Measurements from ENCODE around the gene TBC1D2B.
"Not testable (repeated sequence)": the region's sequence is repeated elsewhere in the genome, so short reads cannot be mapped to it uniquely, and the experiment has no call there.

Gene TBC1D2B

DNA sequence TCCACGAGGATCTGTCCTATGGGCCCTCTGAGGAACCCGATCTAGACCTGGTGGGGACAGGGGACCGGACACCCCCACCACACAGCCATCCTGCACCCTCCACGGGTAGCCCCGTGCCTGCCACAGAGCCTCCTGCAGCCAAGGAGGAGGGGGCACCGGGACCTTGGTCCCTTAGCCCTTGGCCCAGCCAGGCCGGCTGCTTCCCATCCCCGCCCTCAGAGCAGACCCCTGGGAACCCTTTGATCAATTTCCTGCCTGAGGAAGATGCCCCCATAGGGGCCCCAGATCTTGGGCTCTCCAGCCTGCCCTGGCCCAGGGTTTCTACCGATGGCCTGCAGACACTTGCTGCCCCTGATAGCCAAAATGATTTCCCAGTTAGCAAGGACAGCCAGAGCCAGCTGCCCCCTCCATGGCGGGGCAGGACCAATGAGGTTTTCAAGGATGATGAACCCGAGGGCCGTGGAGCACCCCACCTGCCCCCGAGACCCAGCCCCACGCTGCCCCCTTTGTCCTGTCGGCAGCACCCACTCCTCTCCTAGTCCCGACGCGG lies 91.5 kb downstream of the TBC1D2B start:
- no peak for DNase-seq

DNA sequence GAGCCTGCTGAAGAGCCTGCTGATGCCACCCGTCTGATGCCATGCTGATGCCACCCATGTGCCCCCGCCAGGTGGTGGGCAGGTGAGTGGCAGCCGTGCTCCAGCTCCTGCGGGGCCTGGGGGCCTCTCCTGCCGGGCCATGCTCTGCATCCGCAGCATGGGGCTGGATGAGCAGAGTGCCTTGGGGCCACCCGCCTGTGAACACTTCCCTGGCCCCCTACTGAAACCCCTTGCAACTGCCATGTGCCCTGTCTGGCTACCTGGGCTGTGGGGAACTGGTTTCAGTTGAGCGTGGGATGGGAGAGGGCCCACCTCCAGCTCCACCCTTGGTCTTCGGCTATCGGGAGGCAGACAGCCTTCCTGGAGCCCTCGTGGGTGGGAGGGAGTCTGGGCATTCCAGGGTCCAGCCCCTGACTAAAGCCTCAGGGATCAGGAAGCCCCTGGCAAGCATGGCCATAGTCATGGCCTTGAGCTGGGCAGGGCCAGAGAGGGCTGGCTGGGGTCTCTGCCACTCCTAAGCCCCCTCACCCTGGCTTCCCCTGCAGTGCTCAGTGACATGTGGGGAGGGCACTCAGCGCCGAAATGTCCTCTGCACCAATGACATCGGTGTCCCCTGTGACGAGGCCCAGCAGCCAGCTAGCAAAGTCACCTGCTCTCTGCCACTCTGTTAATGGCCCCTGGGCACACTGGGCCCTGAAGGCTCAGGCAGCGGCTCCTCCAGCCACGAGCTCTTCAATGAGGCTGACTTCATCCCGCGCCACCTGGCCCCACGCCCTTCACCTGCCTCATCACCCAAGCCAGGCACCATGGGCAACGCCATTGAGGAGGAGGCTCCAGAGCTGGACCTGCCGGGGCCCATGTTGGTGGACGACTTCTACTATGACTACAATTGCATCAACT lies 92.2 kb downstream of the TBC1D2B start:
- no peak for DNase-seq

DNA sequence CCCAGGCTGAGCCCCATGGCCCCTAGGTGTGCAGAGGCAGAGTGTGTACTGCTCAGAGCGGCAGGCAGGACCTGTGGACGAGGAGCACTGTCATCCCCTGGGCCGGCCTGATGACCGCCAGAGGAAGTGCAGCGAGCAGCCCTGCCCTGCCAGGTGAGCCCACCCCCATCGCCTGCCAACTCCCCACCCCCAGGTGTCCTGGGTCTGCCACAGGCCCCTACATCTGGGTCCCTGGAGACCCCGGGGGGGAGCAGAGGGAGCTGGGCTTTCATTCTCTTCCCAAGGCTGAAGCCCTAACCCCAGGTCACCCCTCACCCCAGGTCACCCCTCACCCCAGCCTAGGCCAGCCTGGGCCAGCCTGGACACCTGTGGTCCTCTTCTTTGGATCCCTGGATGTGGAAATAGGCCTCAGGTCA lies 93.1 kb downstream of the TBC1D2B start:
- no peak for DNase-seq

DNA sequence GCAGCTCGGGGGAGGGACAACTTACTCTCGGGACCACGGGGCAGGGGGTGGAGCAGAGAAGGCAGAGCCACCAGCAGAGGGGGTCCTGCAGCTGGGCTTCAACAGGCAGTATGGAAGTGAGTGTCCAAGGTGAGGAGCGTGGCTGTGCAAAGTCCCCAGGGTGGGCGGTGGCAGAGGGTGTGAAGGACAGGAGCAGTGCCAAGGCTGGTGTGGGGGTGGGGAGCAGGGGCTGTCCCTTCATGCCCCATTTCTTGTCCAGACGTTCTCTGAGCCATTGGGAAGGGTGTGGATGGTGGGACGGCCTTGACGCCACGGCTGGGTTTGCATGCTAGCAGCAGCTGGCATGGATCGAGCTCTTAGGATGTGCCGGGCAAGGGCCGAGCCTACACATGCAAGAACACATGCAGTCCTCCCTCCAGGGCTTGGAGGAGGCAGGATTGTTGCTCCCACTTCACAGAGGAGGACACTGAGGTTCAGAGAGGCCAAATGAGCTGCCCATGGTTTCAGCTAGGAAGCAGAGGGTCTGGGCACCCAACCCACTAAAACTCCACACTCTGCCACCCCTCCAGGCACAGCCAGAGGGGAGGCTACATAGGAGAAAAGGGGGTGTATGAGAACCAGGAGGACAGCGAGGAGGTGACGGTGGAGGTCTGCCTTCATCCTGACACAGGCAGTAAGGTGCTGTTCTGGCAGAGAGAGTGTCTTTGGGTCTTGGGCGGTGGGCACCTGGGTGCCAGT lies 93.6 kb downstream of the TBC1D2B start:
- no peak for DNase-seq

DNA sequence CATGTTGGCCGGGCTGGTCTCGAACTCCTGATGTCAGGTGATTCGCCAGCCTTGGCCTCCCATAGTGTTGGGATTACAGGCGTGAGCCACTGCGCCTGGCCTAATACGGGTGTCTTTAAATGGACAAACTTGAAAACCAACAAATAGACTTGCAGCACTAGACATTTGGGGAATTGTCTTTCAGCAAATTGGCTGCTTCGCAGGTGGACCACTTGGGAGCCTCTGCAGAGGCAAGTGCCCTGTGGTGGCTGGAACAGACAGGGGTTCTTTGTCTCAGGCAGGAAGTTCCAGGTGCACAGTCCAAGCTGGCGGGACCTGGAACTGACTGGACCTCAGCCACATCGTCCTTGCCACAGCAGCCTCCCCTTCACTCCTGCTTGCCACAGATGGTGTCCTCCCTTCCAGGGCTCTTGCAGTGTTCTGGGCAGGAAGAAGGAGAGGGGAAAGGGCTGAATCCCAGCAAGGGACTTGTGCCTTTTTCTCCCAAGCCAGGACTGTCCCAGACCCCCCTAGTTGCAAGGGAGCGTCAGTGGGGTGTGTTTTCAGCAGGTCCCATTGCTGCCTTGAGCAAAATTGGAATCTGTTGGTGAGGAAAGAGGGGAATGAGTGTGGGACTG lies 94.3 kb downstream of the TBC1D2B start:
- no peak for DNase-seq

DNA sequence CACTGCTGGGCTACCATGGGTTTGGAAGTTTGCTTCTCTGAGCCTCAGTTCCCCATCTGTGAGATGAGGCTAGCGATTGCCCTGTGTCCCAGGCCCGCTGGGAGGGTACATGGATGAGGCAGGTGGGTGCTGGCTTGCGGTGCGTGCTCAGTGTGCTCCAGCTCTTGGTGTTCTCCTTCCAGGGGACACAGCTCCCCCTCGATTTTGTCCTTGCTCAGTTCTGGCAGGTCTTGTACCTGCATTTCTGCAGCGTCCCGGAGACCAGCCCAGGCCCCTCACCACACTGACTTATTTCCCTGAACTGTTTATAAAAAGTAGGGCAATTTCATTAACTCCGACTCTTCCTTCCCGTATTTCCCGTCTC lies 95.4 kb downstream of the TBC1D2B start:
- no peak for DNase-seq

DNA sequence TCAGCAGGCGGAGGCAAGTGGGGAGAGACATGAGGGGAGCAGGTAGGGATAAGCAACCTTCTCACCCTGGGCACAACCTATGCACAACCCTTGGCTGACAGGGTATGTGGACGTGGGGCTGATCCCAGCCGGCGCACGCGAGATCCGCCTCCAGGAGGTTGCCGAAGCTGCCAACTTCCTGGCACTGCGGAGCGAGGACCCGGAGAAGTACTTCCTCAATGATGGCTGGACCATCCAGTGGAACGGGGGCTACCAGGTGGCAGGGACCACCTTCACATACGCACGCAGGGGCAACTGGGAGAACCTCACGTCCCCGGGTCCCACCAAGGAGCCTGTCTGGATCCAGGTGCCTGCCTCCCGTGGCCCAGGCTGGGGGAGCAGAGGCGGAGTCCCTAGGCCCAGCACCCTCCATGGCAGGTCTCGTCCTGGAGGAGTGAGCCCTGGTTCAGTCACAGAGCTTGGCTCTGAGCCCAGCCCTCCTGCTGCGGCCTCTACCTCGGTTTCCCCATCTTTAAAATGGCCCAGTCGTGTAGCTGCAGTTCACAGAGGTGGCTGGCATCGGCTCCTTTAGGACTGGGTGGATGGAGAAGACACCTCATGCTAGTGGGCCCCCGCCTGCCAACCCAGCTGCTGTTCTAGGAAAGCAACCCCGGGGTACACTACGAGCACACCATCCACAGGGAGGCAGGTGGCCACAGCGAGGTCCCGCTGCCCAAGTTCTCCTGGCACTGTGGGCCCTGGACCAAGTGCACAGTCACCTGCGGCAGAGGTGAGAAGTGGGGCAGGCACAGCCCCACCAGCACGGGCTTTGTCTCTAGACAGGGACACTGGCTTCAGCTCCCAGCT lies 96.0 kb downstream of the TBC1D2B start:
- DNase-seq = no peak

DNA sequence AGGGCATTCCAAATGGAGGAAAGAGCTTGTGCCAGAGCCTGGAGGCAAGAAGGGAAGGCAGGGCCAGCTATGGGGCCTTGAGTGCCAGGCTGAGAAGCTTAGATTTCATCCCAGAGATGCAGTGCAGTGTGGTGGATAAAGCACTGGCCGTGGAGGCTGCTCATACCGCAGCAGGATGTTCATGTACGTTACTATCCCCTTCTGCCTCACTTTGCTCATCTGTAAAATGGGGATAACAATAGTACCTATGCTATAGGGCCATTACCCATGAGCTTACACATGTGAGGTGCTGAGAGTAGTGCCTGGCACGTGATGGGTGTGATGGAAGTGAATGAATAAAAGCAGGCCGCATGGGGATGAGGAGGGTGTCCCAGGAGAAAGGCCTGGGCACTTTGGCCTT lies 96.8 kb downstream of the TBC1D2B start:
- DNase-seq = not testable (repeated sequence)

DNA sequence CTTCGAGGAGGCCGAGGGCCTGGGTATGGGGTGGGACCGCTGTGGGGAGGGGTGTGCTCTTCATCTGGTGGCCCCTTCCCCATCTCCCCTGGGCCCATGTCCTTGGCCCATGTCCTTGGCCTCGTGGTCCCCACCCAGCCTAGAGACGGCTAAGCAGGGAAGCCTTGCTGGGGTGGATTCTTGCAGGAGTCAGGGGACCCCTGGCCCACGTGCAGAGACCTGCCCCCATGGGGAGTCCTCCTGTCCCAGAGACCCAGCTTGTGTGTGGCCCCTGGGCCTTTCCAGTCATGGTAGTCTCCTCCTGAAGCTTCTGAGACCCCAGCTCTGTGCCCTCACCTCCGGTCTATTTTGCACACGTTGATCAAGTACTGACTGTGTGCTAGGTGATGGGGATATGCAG lies 97.4 kb downstream of the TBC1D2B start:
- no peak for DNase-seq

DNA sequence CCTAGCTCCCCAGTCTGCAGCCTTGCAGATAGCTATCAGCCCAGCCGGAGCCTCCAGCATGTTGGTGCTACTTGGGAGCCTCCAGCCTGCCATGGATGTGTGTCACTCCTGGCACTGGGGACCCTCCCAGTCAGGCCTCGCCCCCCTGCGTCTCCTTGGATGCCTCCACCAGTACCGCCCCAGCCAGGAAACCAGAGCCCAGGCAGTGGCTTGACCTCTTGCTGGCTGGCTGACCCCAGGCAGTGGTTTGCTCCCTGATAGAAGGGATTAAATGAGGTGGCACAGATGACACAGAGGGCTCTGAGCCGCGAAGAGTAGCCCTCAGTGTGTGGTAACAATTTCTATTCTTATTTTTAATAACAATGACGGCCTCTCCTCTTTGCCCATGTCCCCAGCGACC lies 98.4 kb downstream of the TBC1D2B start:
- not testable (repeated sequence) for DNase-seq

DNA sequence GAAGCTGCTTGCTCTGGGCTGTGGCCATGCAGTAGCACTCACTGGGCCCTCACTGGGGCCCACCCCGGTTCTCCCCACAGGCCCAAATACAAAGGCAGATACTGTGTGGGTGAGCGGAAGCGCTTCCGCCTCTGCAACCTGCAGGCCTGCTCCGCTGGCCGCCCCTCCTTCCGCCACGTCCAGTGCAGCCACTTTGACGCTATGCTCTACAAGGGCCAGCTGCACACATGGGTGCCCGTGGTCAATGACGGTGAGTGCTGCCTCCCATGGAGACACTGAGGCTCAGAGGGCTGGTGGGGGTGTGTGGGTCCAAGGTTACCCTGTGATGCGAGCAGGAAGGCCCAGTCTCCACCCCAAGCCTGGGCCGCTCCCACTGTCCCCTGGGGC lies 98.8 kb downstream of the TBC1D2B start:
- DNase-seq = not testable (repeated sequence)

DNA sequence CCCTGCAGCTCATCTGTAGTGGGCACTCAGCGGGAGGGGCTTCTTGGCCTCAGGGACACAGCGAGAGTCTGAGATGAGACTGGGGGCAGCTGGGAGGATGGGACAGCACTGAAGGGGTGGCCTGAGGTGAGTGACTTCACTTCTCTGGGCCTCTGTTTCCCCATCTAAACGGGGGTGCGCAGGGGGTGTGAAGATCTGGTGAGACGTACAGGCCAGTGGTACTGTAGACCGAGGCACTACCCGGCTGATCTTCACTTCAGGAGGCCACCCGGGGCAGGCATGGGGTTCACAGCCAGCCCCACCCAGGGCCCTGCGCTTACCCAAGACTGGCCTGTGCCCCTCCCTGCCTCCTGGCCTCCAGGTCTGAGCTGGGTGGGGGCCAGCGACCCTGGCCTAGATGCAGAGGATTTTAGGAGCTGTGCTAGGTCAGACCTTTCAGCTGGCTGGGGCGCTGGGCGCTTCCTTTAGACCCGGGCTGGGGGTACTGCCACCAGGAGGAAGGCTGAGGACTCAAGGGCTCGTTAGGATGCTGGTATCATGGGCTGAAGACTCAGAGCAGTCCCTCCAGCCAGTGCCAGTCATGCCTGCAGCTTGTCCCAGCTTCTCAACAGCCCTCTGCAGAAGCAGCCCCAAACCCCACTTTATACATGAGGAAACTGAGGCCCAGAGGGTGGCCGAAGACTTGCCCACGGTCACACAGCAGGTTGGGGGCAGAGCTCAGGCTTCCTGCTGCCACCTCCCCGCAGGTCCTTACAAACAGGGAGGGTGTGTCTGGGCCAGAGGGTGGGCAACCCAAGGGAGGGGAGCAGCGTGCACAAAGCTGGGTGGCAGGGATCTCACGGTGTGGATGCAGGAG lies 99.4 kb downstream of the TBC1D2B start:
- DNase-seq = not testable (repeated sequence)

DNA sequence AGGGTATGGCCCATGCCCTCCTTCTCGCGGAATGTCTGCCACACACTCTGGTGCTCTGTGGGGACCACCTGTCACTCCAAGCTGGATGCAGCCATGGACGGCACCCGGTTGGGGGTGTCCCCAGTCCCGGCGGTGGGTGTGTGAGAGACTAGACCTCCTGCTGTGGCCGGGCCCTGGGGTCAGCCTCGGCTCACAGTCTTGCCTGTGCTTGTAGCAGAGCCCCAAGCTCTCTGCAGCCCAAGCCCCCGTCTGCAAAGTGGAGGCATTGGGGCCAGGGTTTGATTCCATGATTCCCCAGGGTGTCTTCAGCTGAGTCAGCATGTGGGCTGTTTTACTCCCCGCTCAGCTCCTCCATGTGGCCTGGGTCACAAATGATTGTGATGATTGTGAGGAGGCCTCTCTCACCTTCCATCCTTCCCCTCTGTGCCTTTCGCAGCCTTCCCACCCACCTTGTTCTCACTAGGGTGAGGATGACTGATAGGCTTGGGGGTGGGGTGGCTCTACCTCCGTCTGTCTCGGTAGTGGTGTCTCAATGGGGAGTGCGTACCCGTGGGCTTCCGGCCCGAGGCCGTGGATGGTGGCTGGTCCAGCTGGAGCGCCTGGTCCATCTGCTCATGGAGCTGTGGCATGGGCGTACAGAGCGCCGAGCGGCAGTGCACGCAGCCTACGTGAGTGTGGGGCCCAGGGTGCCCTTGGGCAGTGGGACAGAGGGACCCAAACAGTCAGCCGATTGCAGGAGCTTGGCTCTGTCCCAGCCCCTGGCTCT lies 100.6 kb downstream of the TBC1D2B start:
- not testable (repeated sequence) for DNase-seq

DNA sequence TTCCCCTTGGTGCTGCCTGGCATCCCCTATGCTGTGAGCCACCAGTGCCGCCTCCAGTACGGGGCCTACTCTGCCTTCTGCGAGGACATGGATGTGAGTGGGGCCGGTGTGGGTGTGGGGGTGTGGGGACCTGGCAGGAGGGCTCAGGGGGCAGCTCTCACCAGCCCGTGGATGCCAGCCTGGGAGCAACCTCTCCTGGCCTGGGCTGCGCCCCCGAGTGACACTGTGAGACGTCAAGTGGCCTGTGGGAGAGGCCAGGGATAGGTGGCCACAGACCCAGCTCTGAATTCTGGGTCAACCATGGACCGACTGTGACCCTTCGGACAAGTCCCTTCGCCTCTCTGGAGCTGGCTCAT lies 101.4 kb downstream of the TBC1D2B start:
- not testable (repeated sequence) for DNase-seq

DNA sequence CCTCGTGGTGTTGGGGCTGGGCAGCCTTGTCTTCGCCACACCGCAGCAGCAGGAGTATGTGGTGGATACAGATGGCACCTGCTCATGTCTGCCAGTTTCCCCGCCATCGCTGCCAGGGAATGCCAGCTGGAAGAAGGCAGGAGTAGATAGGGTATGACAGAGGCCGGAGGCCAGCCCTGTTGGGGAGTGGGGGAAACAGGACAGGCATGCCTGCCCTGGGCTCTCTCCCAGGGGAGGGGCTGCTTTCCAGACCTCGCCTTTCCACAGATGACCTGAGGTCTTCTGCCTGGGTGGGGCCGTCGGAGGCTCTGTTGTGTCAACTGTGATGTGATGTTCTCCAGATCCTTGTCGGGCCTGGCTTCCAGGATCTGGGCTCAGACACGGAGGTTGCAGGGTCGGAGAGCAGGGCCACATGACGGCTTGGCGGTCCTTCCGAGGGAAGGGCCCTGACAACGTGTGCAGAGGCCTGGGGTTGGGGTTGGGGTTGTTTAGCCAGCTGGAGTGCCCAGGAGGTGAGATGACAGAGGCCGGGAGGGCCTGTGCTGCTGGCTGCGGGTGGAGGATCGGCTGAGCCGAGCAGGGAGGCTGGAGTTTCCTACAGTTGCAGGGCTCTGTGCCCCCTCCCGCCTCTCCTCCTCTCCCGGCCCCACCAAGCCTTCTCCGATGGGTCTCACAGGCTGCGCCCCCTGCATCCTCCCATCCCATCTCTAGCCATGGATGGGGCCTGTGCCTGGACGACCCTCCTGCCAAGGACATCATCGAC lies 102.0 kb downstream of the TBC1D2B start:
- DNase-seq = no peak

DNA sequence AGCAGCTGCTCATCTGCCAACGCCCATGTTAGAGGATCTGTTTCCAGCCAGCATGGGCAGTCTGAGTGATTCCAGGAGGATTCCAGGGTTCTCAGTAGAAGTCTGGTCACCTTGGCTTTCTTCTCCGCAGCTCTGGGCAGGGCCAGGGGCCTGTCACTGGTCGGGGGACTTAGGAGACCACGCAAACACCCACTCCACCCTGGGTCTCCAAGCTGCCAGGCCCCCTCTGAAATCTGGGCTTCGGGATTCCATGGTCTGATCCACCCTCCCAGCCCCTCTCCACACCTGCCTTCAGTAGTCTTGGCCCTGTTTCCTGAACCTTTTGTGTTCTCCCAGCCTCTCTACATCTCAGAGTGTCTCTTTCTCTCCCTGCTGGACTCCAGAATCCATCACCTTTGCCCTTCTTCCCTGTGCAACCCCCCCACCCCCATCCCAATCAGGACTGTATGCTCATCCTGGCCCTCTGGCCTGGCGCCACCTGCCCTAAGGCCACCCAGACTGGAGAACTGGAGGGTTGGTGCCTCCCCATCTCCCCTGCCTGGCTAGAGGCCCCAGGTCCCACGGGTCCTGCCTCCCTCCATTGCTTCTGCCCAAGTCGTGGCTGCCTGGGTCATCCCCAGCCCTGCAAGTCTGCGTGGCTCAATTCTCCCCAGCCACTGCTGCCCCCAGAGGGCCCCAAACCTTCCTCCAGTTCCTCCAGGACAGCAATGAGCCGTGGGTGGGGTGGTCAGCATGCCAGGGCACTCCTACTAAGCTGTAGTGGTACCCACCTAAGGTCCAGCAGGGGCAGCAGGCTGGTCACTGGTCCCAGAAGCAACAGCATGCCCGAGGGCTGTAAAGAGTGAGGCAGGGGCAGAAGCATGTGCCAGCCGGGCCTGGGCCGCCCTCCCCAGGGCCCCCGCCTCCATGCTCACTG lies 102.8 kb downstream of the TBC1D2B start:
- DNase-seq = no peak

DNA sequence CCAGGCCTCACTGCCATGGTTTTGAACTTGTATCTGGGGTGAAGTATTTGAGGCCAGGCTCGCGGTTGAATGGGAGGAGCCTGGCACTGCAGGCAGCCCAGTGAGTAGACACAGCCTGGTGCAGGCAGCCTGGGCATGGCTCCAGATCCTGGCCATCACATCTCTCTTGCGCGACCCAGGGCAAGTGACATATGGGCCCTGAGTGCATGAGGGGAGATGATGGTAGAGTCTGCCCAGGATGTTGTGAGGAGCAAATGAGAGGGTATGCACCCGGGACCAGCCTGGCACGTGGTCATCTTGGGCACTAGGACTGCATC lies 103.5 kb downstream of the TBC1D2B start:
- DNase-seq = peak; percentile 65

DNA sequence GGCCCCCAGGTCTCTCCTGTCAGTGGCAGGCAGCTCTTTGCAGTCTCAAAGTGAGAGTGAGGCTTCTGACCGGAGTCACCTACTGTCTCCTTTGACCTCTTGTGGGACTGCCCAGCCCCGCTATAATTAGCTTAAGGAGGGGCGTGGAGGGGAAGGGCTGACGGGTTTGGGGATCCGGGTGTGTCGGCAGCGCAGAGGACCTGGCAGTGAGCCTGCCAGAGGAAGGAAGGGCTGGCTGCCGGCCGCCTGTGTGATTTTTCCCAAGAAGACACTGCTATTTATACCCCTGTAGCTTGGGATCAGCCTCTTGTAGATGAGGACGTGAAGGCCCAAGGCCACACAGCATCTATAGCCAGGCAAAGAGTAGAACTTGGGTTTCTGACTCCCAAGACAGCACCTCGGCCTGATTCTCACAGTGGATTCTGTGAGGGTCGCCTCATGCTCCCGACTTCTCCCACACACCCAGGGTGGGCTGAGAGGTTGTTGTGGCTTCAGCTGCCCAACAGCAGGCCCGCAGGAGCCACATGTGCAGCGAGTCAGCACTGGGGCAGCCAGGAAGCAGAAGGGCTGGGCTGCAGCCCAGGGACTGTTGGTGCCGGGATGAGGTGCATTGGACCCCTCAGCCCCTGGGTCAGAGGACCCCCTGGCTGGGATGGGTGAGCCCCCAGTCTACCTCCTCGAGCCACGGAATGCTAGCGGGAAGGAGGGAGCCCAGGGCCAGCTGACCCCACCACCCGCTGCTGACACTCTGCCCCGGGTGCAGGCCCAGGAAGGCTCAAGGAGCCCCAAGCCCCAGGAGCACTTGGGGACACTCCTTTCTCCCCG lies 104.0 kb downstream of the TBC1D2B start:
- not testable (repeated sequence) for DNase-seq
